A673 (cell line): Measurements from ENCODE around the gene DMD.

Experiments used
- EZH2 ChIP-seq: fragments of 200-600 bp; sonication (generic); IDR thresholded peaks from 2 replicates; pipeline ENCODE4 v1.6.1; 2017; ENCODE audit warnings: borderline replicate concordance, low read depth, mild to moderate bottlenecking, mixed read lengths, antibody characterized with exemption, low read length; ENCODE audit not compliant: poor library complexity, severe bottlenecking
- TF ChIP-seq, protein P1 (sequence below): fragments of 300-800, 200-600 bp; sonication (generic); conservative IDR thresholded peaks from 2 replicates; pipeline ENCODE4 v1.5.1; 2017; ENCODE audit warnings: low read depth, mild to moderate bottlenecking, antibody characterized with exemption, low read length, moderate library complexity, mixed read lengths

- TF ChIP-seq, protein P1, sequence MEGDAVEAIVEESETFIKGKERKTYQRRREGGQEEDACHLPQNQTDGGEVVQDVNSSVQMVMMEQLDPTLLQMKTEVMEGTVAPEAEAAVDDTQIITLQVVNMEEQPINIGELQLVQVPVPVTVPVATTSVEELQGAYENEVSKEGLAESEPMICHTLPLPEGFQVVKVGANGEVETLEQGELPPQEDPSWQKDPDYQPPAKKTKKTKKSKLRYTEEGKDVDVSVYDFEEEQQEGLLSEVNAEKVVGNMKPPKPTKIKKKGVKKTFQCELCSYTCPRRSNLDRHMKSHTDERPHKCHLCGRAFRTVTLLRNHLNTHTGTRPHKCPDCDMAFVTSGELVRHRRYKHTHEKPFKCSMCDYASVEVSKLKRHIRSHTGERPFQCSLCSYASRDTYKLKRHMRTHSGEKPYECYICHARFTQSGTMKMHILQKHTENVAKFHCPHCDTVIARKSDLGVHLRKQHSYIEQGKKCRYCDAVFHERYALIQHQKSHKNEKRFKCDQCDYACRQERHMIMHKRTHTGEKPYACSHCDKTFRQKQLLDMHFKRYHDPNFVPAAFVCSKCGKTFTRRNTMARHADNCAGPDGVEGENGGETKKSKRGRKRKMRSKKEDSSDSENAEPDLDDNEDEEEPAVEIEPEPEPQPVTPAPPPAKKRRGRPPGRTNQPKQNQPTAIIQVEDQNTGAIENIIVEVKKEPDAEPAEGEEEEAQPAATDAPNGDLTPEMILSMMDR: no peak
- no peak for TF ChIP-seq EZH2
These were observed 2025.5 kb downstream of the DMD start for GRCh38 chrX:31185884-31186283.
